Spleen (tissue), 11 donors: Measurements from ENCODE around the gene IER5. TPM values are rescaled to one million over a fixed set of nuclear protein-coding genes. Genes with fewer than 3 reads are reported as not detected.
A peak's percentile ranks its signal among the peaks of the same experiment; 100 is the strongest.
"Not testable (repeated sequence)": the region's sequence is repeated elsewhere in the genome, so short reads cannot be mapped to it uniquely, and the experiment has no call there.

Experiments
- DNase-seq: peaks from one replicate; pipeline ENCODE4 v3.0.0-alpha.2; 2020
- H3K27ac ChIP-seq, 8 donors: fragments of 200-600 bp; sonication (generic) in 7 of 8; 1 replicate in 4 of 8; 2 replicates in 4 of 8; pipeline versions ENCODE4 v1.5.0 to v1.8.0; 2016 to 2021; ENCODE audit warnings: inconsistent platforms in 4 of 8, mild to moderate bottlenecking in 4 of 8, moderate library complexity in 1 of 8
- H3K27me3 ChIP-seq, 7 donors: fragments of 200-600 bp; sonication (generic) in 6 of 7; replicated peaks in 1 of 7; 1 replicate in 4 of 7; 2 replicates in 3 of 7; pipeline versions ENCODE4 v1.5.0 to v1.8.0; 2016 to 2021; ENCODE audit warnings: inconsistent platforms in 3 of 7, mild to moderate bottlenecking in 1 of 7
- H3K36me3 ChIP-seq, 6 donors: fragments of 200-600 bp; sonication (generic) in 5 of 6; 1 replicate in 4 of 6; 2 replicates in 2 of 6; pipeline versions ENCODE4 v1.5.0 to v1.8.0; 2016 to 2021; ENCODE audit warnings: inconsistent platforms in 2 of 6
- H3K4me1 ChIP-seq, 6 donors: fragments of 200-600 bp; sonication (generic) in 5 of 6; 1 replicate in 3 of 6; 2 replicates in 3 of 6; pipeline versions ENCODE4 v1.5.0 to v1.8.0; 2016 to 2021; ENCODE audit warnings: inconsistent platforms in 3 of 6
- H3K4me3 ChIP-seq, 8 donors: fragments of 200-600 bp; sonication (generic) in 7 of 8; 1 replicate in 4 of 8; 2 replicates in 4 of 8; pipeline versions ENCODE4 v1.5.0 to v1.8.0; 2016 to 2021; ENCODE audit warnings: inconsistent platforms in 4 of 8, mild to moderate bottlenecking in 4 of 8, moderate library complexity in 2 of 8
- H3K9me3 ChIP-seq, 8 donors: fragments of 200-600 bp; sonication (generic) in 7 of 8; 1 replicate in 4 of 8; 2 replicates in 4 of 8; pipeline versions ENCODE4 v1.5.0 to v1.8.0; 2016 to 2021; ENCODE audit warnings: inconsistent platforms in 4 of 8
- CTCF ChIP-seq, 11 experiments: fragments of 200-600 bp in 7 of 11; fragments of 450-650 bp in 4 of 11; sonication (generic) in 4 of 11; IDR thresholded peaks in 8 of 11; conservative IDR thresholded peaks in 3 of 11; 1 replicate in 7 of 11; 2 replicates in 4 of 11; pipeline versions ENCODE4 v1.4.0 to v1.8.0; 2016 to 2021; ENCODE audit warnings: antibody characterized with exemption in 11 of 11, inconsistent platforms in 4 of 11, mild to moderate bottlenecking in 1 of 11
- POLR2A ChIP-seq, 3 donors: fragments of 450-650 bp; IDR thresholded peaks; one replicate each; pipeline ENCODE4 v1.5.1; 2017; ENCODE audit warnings: antibody characterized with exemption in 3 of 3, mild to moderate bottlenecking in 1 of 3
- POLR2AphosphoS5 ChIP-seq, 3 donors: sonication (generic); formaldehyde crosslinking; IDR thresholded peaks; one replicate each; pipeline ENCODE4 v1.5.1; 2017; ENCODE audit warnings: antibody characterized with exemption in 3 of 3
- WGBS, 5 donors: extraction: QIAGEN DNeasy Blood & Tissue Kit in 3 of 5; methylation state at CpG; one replicate each; pipeline versions ENCODE4 v1.1.5 to v1.1.7; 2013 to 2018; 5-methylcytosine and 5-hydroxymethylcytosine counted together
- intact Hi-C: fragments of 100-400 bp; cut with DNase I; formaldehyde crosslinking; loops from one replicate; pipeline ENCODE4 v1.15.0; 2023; ENCODE audit warnings: low total_unique reads
- polyA plus RNA-seq, 3 donors: library from polyadenylated mRNA; stranded (reverse); fragments of 200-250 nt; gene quantifications; one replicate each; pipeline ENCODE4 v1.2.1, GENCODE V29; 2013
- total RNA-seq, 7 donors: library from RNA; depleted of rRNA in 3 of 7; stranded (reverse); fragments of >200 nt in 3 of 7; fragmentation: NEBNext Ultra II Directional in 4 of 7; extraction: Animal tissue kit (Norgen Biotek cat#: 25700) in 4 of 7; gene quantifications; one replicate each; pipeline versions ENCODE4 v1.1.0 to v1.2.1, GENCODE V29; 2016 to 2021
- donor health status: healthy with polysubstance abuse.
- donor health status: DM: no; HTN: no; CAD: no; lungs with moderate emphysema.
- donor health status: DM: no; HTN: no; CAD: no.
- donor health status: Bipolar disorder and iron deficiency.
- donor health status: healthy.
- donor health status: DM: no; HTN: no; CAD: no.
- donor health status: DM: yes; HTN: yes; CAD: no.

The IER5 gene
- total and polyA plus RNA-seq, 10 donors: 21.3 to 62.3 (median 36.7) TPM

- DNase-seq: no peak
- Histone ChIP-seq H3K9me3 (peaks cover 0 to 15% (median 8%) of the 10 kb centered on the region in 8 donors), H3K36me3 (peaks cover 0 to 86% (median 29%) of the 10 kb centered on the region in 6 donors), H3K27ac (no peak overlapping the region), H3K4me1 (peaks cover under 1 to 8% (median 2%) of the 10 kb centered on the region in 6 donors), H3K4me3 (no peak overlapping the region), H3K27me3 (no peaks in the 10 kb centered on the region)
- intact Hi-C loops: no loop called here
- WGBS, 5 donors: 88 to 97% (median 94%) methylated on average over 6 of the region's 6 CpGs
- TF ChIP-seq POLR2AphosphoS5 (IDR thresholded peaks at IDR 0.05): no peak
- no peak for TF ChIP-seq CTCF (IDR thresholded peaks at IDR 0.05 in 8 of 11, conservative IDR thresholded peaks at IDR 0.05 in 3 of 11)
- no peak for TF ChIP-seq POLR2A (IDR thresholded peaks at IDR 0.05)
Observed at GRCh38 chr1:181056560-181056959, 31.9 kb upstream of the IER5 start.

GRCh38 chr1:181057079-181057478 lies 31.4 kb upstream of the IER5 start:
- peaks cover 0 to 15% (median 8%) of the 10 kb centered on the region in 8 donors for H3K9me3 ChIP-seq
- peaks cover 3 to 13% (median 6%) of the 10 kb centered on the region in 6 donors for H3K4me1 ChIP-seq
- H3K27me3 ChIP-seq: no peaks in the 10 kb centered on the region
- no peak overlapping the region for H3K27ac ChIP-seq
- H3K4me3 ChIP-seq: no peak overlapping the region
- TF ChIP-seq POLR2AphosphoS5 (IDR thresholded peaks at IDR 0.05): no peak
- no peak for TF ChIP-seq CTCF (IDR thresholded peaks at IDR 0.05 in 8 of 11, conservative IDR thresholded peaks at IDR 0.05 in 3 of 11)
- TF ChIP-seq POLR2A (IDR thresholded peaks at IDR 0.05): no peak
- peaks cover 0 to 81% (median 29%) of the 10 kb centered on the region in 6 donors for H3K36me3 ChIP-seq
- intact Hi-C loops: no loop called here
- WGBS, 5 donors: 56 to 80% (median 64%) methylated on average over 3 of the region's 3 CpGs
- DNase-seq: no peak

- intact Hi-C loops: no loop called here
- peaks cover 0 to 57% (median 20%) of the 10 kb centered on the region in 6 donors for H3K36me3 ChIP-seq
- no peak overlapping the region for H3K27ac ChIP-seq
- H3K9me3 ChIP-seq: peaks cover 0 to 15% (median 8%) of the 10 kb centered on the region in 8 donors
- H3K4me1 ChIP-seq: peaks cover 3 to 34% (median 20%) of the 10 kb centered on the region in 6 donors
- TF ChIP-seq CTCF (IDR thresholded peaks at IDR 0.05 in 8 of 11, conservative IDR thresholded peaks at IDR 0.05 in 3 of 11) (no peak), POLR2A (IDR thresholded peaks at IDR 0.05) (no peak), POLR2AphosphoS5 (IDR thresholded peaks at IDR 0.05) (no peak)
- no peaks in the 10 kb centered on the region for H3K27me3 ChIP-seq
- DNase-seq: no peak
- no peak overlapping the region for H3K4me3 ChIP-seq
Observed at GRCh38 chr1:181059435-181059834, 29.1 kb upstream of the IER5 start.

GRCh38 chr1:181060066-181060465 lies 28.4 kb upstream of the IER5 start:
- Histone ChIP-seq H3K4me3 (no peak overlapping the region), H3K36me3 (peaks cover 0 to 51% (median 20%) of the 10 kb centered on the region in 6 donors), H3K27ac (no peak overlapping the region), H3K27me3 (no peaks in the 10 kb centered on the region), H3K4me1 (peaks cover 3 to 34% (median 20%) of the 10 kb centered on the region in 6 donors), H3K9me3 (peaks cover 0 to 15% (median 8%) of the 10 kb centered on the region in 8 donors)
- no peak for DNase-seq
- TF ChIP-seq CTCF (IDR thresholded peaks at IDR 0.05 in 8 of 11, conservative IDR thresholded peaks at IDR 0.05 in 3 of 11) (no peak), POLR2A (IDR thresholded peaks at IDR 0.05) (no peak), POLR2AphosphoS5 (IDR thresholded peaks at IDR 0.05) (no peak)
- intact Hi-C loops: no loop called here
- WGBS, 5 donors: 93 to 100% (median 98%) methylated on average over 1 of the region's 1 CpG

- peaks cover 0 to 42% (median 13%) of the 10 kb centered on the region in 6 donors for H3K36me3 ChIP-seq
- H3K27me3 ChIP-seq, H3K4me3 ChIP-seq, intact Hi-C loops, DNase-seq: not testable (repeated sequence)
- WGBS, 5 donors: 90 to 100% (median 97%) methylated on average over 2 to 4 of the region's 4 CpGs
- H3K27ac ChIP-seq: peak overlapping the region in 1 of 8 donors; percentile 84
- H3K9me3 ChIP-seq: peaks cover 0 to 15% (median 8%) of the 10 kb centered on the region in 8 donors
- H3K4me1 ChIP-seq: peaks cover 3 to 34% (median 20%) of the 10 kb centered on the region in 6 donors
Observed at GRCh38 chr1:181060947-181061346, 27.6 kb upstream of the IER5 start.
